ENCODE results near the gene MOB1B.
A peak's percentile ranks its signal among the peaks of the same experiment; 100 is the strongest.
"Not testable (repeated sequence)": the region's sequence is repeated elsewhere in the genome, so short reads cannot be mapped to it uniquely, and the experiment has no call there.

MOB1B gene

GRCh38 chr4:71009086-71009485 is 106.9 kb downstream of the MOB1B start:
- no peak for DNase-seq (ENCODE audit: low spot score)

- DNase-seq (ENCODE audit: low spot score), result peak; percentile 23
Measured at GRCh38 chr4:71009890-71010588, 107.9 kb downstream of the MOB1B start.

GRCh38 chr4:71011451-71011850 is 109.3 kb downstream of the MOB1B start:
- DNase-seq (ENCODE audit: low spot score), result no peak

GRCh38 chr4:71017391-71017790 is 115.2 kb downstream of the MOB1B start:
- not testable (repeated sequence) for DNase-seq (ENCODE audit: low spot score)

- DNase-seq (ENCODE audit: low spot score), result no peak
Measured at GRCh38 chr4:71020611-71021010, 118.4 kb downstream of the MOB1B start.

GRCh38 chr4:71025654-71026053 is 123.5 kb downstream of the MOB1B start:
- DNase-seq (ENCODE audit: low spot score), result no peak

GRCh38 chr4:71026086-71026485 is 123.9 kb downstream of the MOB1B start:
- peak; percentile 69 for DNase-seq (ENCODE audit: low spot score)

GRCh38 chr4:71027611-71028010 is 125.4 kb downstream of the MOB1B start:
- DNase-seq (ENCODE audit: low spot score), result no peak

GRCh38 chr4:71029504-71029903 is 127.3 kb downstream of the MOB1B start:
- DNase-seq (ENCODE audit: low spot score), result no peak

- not testable (repeated sequence) for DNase-seq (ENCODE audit: low spot score)
Measured at GRCh38 chr4:71032106-71032505, 129.9 kb downstream of the MOB1B start.

All from LoVo (cell line).